HCT116 (cell line): ENCODE results near the gene TJP2. TPM values are rescaled to one million over a fixed set of nuclear protein-coding genes. Genes with fewer than 3 reads are reported as not detected.

Experiments used
- ATAC-seq: fragments of 200-7000 bp; cut with Tn5 transposase; 2 replicates; pipeline ENCODE4 v1.9.1; 2020; ENCODE audit warnings: mild to moderate bottlenecking, moderate library complexity
- BruUV-seq: library from RNA; stranded (reverse); fragments of 400-500 nt; replicated peaks from 2 replicates; lab custom pipeline; 2021; lab: Mats Ljungman, UMichigan
- CTCF ChIA-PET: fragments of 300-600 bp; sonication (Branson Sonifier 250); formaldehyde crosslinking; loops from one replicate; lab custom pipeline; 2021; ENCODE audit warnings: antibody characterized with exemption; lab: Charles Lee
- POLR2A ChIA-PET: fragments of 300-600, 350-600 bp; sonication (Branson Sonifier 250); formaldehyde crosslinking; loops from one replicate; lab custom pipeline; 2021; ENCODE audit warnings: antibody characterized with exemption; lab: Charles Lee
- RAD21 ChIA-PET, 2 experiments: fragments of 300-600 bp; sonication (Branson Sonifier 250); formaldehyde crosslinking; loops; one replicate each; lab custom pipeline; 2023; ENCODE audit warnings: low total read pairs in 2 of 2; ENCODE audit not compliant: uncharacterized antibody in 2 of 2, unreplicated experiment in 2 of 2, low non-redundant PET in 1 of 2; lab: Charles Lee
- DNase-seq: peaks from one replicate; pipeline ENCODE4 v3.0.0-alpha.2; 2010; ENCODE audit warnings: low read depth, low spot score
- H2AFZ ChIP-seq: fragments of 200-600 bp; shearing (Covaris generic), sonication (generic); 2 replicates; pipeline ENCODE4 v1.6.1; 2017; ENCODE audit warnings: low read depth, mixed run types, mixed read lengths, antibody characterized with exemption, low read length; ENCODE audit not compliant: poor library complexity, severe bottlenecking
- H3K27ac ChIP-seq: 2 replicates; pipeline ENCODE4 v1.5.1; 2012; ENCODE audit warnings: low read depth, low read length
- H3K27me3 ChIP-seq: fragments of 200-600 bp; sonication (generic); 2 replicates; pipeline ENCODE4 v1.6.1; 2016; ENCODE audit warnings: mixed run types, low read length, mixed read lengths; ENCODE audit not compliant: insufficient read depth
- H3K36me3 ChIP-seq, 2 experiments: fragments of 200-500 bp in 1 of 2; fragments of 200-600 bp in 1 of 2; sonication (Bioruptor generic) in 1 of 2; sonication (generic) in 1 of 2; 2 replicates each; pipeline versions ENCODE4 v1.5.1 to v1.6.1; 2014 to 2016; ENCODE audit warnings: low read length in 2 of 2, inconsistent platforms in 1 of 2, mixed read lengths in 1 of 2, mixed run types in 1 of 2; ENCODE audit not compliant: insufficient read depth in 2 of 2, control insufficient read depth in 1 of 2
- H3K4me1 ChIP-seq, 2 experiments: fragments of 200-600 bp in 1 of 2; sonication (generic) in 1 of 2; 2 replicates each; pipeline versions ENCODE4 v1.5.1 to v1.6.1; 2012 to 2017; ENCODE audit warnings: low read length in 2 of 2, inconsistent platforms in 1 of 2, mild to moderate bottlenecking in 1 of 2, mixed read lengths in 1 of 2, mixed run types in 1 of 2, moderate library complexity in 1 of 2; ENCODE audit not compliant: insufficient read depth in 2 of 2, control insufficient read depth in 1 of 2
- H3K4me2 ChIP-seq: fragments of 200-600 bp; sonication (generic); 2 replicates; pipeline ENCODE4 v1.6.1; 2017; ENCODE audit warnings: mixed run types, low read length, mixed read lengths
- H3K4me3 ChIP-seq, 2 experiments: fragments of 200-600 bp in 1 of 2; sonication (generic) in 1 of 2; replicated peaks in 1 of 2; 2 replicates each; pipeline ENCODE4 v1.5.1; 2011 to 2016; ENCODE audit warnings: low read length in 2 of 2, control low read depth in 1 of 2, low read depth in 1 of 2, mild to moderate bottlenecking in 1 of 2, mixed read lengths in 1 of 2, mixed run types in 1 of 2
- H3K79me2 ChIP-seq: fragments of 200-600 bp; sonication (generic); 2 replicates; pipeline ENCODE4 v1.6.1; 2017; ENCODE audit warnings: mild to moderate bottlenecking, mixed run types, low read length, moderate library complexity, mixed read lengths; ENCODE audit not compliant: insufficient read depth
- H3K9ac ChIP-seq: fragments of 200-600 bp; sonication (generic); 2 replicates; pipeline ENCODE4 v1.6.1; 2016; ENCODE audit warnings: low read length, mixed read lengths
- H3K9me2 ChIP-seq: fragments of 200-600 bp; sonication (generic), shearing (Covaris generic); 2 replicates; pipeline ENCODE4 v1.6.1; 2017; ENCODE audit warnings: mixed run types, mild to moderate bottlenecking, moderate library complexity; ENCODE audit not compliant: insufficient read depth
- H3K9me3 ChIP-seq, 2 experiments: fragments of 200-500 bp in 1 of 2; fragments of 200-600 bp in 1 of 2; sonication (Bioruptor generic) in 1 of 2; sonication (generic) in 1 of 2; 2 replicates each; pipeline ENCODE4 v1.6.1; 2014 to 2017; ENCODE audit warnings: low read length in 2 of 2, mixed read lengths in 2 of 2, inconsistent platforms in 1 of 2, low read depth in 1 of 2, mild to moderate bottlenecking in 1 of 2, mixed run types in 1 of 2, moderate library complexity in 1 of 2; ENCODE audit not compliant: control insufficient read depth in 1 of 2, insufficient read depth in 1 of 2
- H4K20me1 ChIP-seq: fragments of 200-600 bp; sonication (generic), shearing (Covaris generic); 2 replicates; pipeline ENCODE4 v1.6.1; 2017; ENCODE audit warnings: mixed run types, mild to moderate bottlenecking, moderate library complexity; ENCODE audit not compliant: insufficient read depth
- EZH2 ChIP-seq: fragments of 200-600 bp; sonication (generic); IDR thresholded peaks from 2 replicates; pipeline ENCODE4 v1.6.1; 2017; ENCODE audit warnings: antibody characterized with exemption, mixed run types
- MAX ChIP-seq: IDR thresholded peaks from 2 replicates; pipeline ENCODE4 v1.6.1; 2012
- POLR2A ChIP-seq: IDR thresholded peaks from 2 replicates; pipeline ENCODE4 v1.7.0; 2011; ENCODE audit warnings: borderline replicate concordance; ENCODE audit not compliant: insufficient read depth, insufficient read length; ENCODE audit errors: extremely low read depth
- POLR2AphosphoS5 ChIP-seq: IDR thresholded peaks from 2 replicates; pipeline ENCODE4 v1.6.1; 2011; ENCODE audit warnings: mild to moderate bottlenecking, low read depth, low read length, moderate library complexity
- SRF ChIP-seq: IDR thresholded peaks from 2 replicates; pipeline ENCODE4 v1.6.1; 2012; ENCODE audit warnings: low read depth
- ZBTB33 ChIP-seq: IDR thresholded peaks from 2 replicates; pipeline ENCODE4 v1.6.1; 2011; ENCODE audit warnings: mild to moderate bottlenecking, low read length, moderate library complexity; ENCODE audit not compliant: insufficient replicate concordance; ENCODE audit errors: extremely low read depth
- ZNF274 ChIP-seq: fragments of 200-500 bp; sonication (Bioruptor generic); IDR thresholded peaks from 2 replicates; pipeline ENCODE4 v1.6.1; 2014; ENCODE audit warnings: mild to moderate bottlenecking, low read depth, low read length, inconsistent platforms
- intact Hi-C: fragments of 100-400 bp; cut with micrococcal nuclease; formaldehyde crosslinking; loops from 2 replicates; pipeline ENCODE4 v1.10.0; 2022
- total RNA-seq: library from RNA; stranded (reverse); gene quantifications from one replicate; pipeline ENCODE4 v1.2.1, GENCODE V29; 2021; ENCODE audit not compliant: unreplicated experiment

TJP2 gene
- total RNA-seq, 1 experiment from 2014 or later, result 39.7 TPM

- Histone ChIP-seq H2AFZ (no peak overlapping the region), H3K9me3 (no peaks in the 10 kb centered on the region), H3K9me2 (no peaks in the 10 kb centered on the region), H3K4me3 (no peak overlapping the region), H3K9ac (no peak overlapping the region), H3K36me3 (no peaks in the 10 kb centered on the region), H3K4me1 (peaks cover 0 to 4% of the 10 kb centered on the region in 2 experiments; a peak in 2 of 4 replicates), H3K27ac (no peak overlapping the region), H4K20me1 (no peaks in the 10 kb centered on the region), H3K4me2 (no peak overlapping the region), H3K79me2 (no peaks in the 10 kb centered on the region), H3K27me3 (no peaks in the 10 kb centered on the region)
- no peak for DNase-seq
- ATAC-seq, result no peak
- CTCF ChIA-PET, result interaction anchor here (1.2 kb wide), 1 partner anchor 15 kb away, joined by 3 read pairs; no protein-coding TSS in a partner anchor
- RAD21 ChIA-PET, result no interaction called here
- no TSS peak for BruUV-seq
- POLR2A ChIA-PET, result no interaction called here
- TF ChIP-seq SRF (no peak), ZBTB33 (no peak), POLR2AphosphoS5 (no peak), ZNF274 (no peak)
- intact Hi-C loops, result no loop called here
These were observed 102.7 kb downstream of the TJP2 start for GRCh38 chr9:69276775-69277174.

GRCh38 chr9:69279084-69279731, 105.1 kb downstream of the TJP2 start:
- ChIA-PET RAD21 (no interaction called here), POLR2A (no interaction called here), CTCF (no interaction called here)
- DNase-seq (no peak), ATAC-seq (no peak)
- TF ChIP-seq MAX, result no peak
- no peak for TF ChIP-seq ZBTB33
- TF ChIP-seq ZNF274, result no peak
- no peak for TF ChIP-seq POLR2A
- TF ChIP-seq EZH2, result no peak
- H3K27me3 ChIP-seq, result no peaks in the 10 kb centered on the region
- no peaks in the 10 kb centered on the region for H4K20me1 ChIP-seq
- H3K9me3 ChIP-seq, result no peaks in the 10 kb centered on the region
- H2AFZ ChIP-seq, result no peak overlapping the region
- intact Hi-C loops, result no loop called here
- no peak overlapping the region for H3K9ac ChIP-seq
- no TSS peak for BruUV-seq
- no peaks in the 10 kb centered on the region for H3K36me3 ChIP-seq
- H3K4me3 ChIP-seq, result no peak overlapping the region
- no peaks in the 10 kb centered on the region for H3K9me2 ChIP-seq
- no peaks in the 10 kb centered on the region for H3K79me2 ChIP-seq
- no peak overlapping the region for H3K4me2 ChIP-seq
- peaks cover 0 to 4% of the 10 kb centered on the region in 2 experiments; a peak in 2 of 4 replicates for H3K4me1 ChIP-seq
- H3K27ac ChIP-seq, result no peak overlapping the region
